OCI-LY7 (cell line): Measurements from ENCODE around the gene CSPG4. TPM values are rescaled to one million over a fixed set of nuclear protein-coding genes. Genes with fewer than 3 reads are reported as not detected.

ENCODE experiments used
- BruUV-seq: library from RNA; stranded (reverse); fragments of 400-500 nt; replicated peaks from 2 replicates; lab custom pipeline; 2021; lab: Mats Ljungman, UMichigan
- CTCF ChIA-PET: fragments of 300-600 bp; sonication (Branson Sonifier 250); formaldehyde crosslinking; loops from one replicate; lab custom pipeline; 2022; ENCODE audit warnings: antibody characterized with exemption; ENCODE audit not compliant: unreplicated experiment; lab: Charles Lee
- POLR2A ChIA-PET: fragments of 300-600 bp; sonication (Branson Sonifier 250); formaldehyde crosslinking; loops from one replicate; lab custom pipeline; 2022; ENCODE audit warnings: antibody characterized with exemption; lab: Charles Lee
- DNase-seq: peaks from one replicate; pipeline ENCODE4 v3.0.0-alpha.2; 2015; ENCODE audit warnings: low spot score
- H2AFZ ChIP-seq: fragments of 200-600 bp; sonication (generic), shearing (Covaris generic); 2 replicates; pipeline ENCODE4 v1.6.1; 2014; ENCODE audit warnings: mild to moderate bottlenecking, antibody characterized with exemption, low read length, moderate library complexity
- H3K27ac ChIP-seq: fragments of 200-600 bp; sonication (generic); 2 replicates; pipeline ENCODE4 v1.5.1; 2014; ENCODE audit warnings: mixed run types, low read depth, mild to moderate bottlenecking, moderate library complexity, low read length, inconsistent platforms; ENCODE audit not compliant: poor library complexity, severe bottlenecking
- H3K36me3 ChIP-seq: fragments of 200-600 bp; sonication (generic); 2 replicates; pipeline ENCODE4 v1.6.1; 2014; ENCODE audit warnings: mild to moderate bottlenecking, antibody characterized with exemption, low read length, moderate library complexity, mixed read lengths; ENCODE audit not compliant: insufficient read depth
- H3K4me1 ChIP-seq: fragments of 200-600 bp; sonication (generic); 2 replicates; pipeline ENCODE4 v1.5.1; 2014; ENCODE audit warnings: mild to moderate bottlenecking, low read length; ENCODE audit not compliant: insufficient read depth, poor library complexity, severe bottlenecking
- H3K4me2 ChIP-seq: fragments of 200-600 bp; sonication (generic); 2 replicates; pipeline ENCODE4 v1.6.1; 2014; ENCODE audit warnings: mild to moderate bottlenecking, low read length
- H3K4me3 ChIP-seq: fragments of 200-600 bp; sonication (generic); 2 replicates; pipeline ENCODE4 v1.5.1; 2014; ENCODE audit warnings: mild to moderate bottlenecking, low read depth, low read length; ENCODE audit not compliant: poor library complexity, severe bottlenecking
- H3K79me2 ChIP-seq: fragments of 200-600 bp; sonication (generic); 2 replicates; pipeline ENCODE4 v1.6.1; 2016; ENCODE audit warnings: low read depth, mild to moderate bottlenecking, low read length, moderate library complexity, mixed read lengths; ENCODE audit not compliant: insufficient read depth
- H3K9me2 ChIP-seq: fragments of 200-600 bp; sonication (generic); 2 replicates; pipeline ENCODE4 v1.6.1; 2016; ENCODE audit warnings: mild to moderate bottlenecking, low read length, mixed read lengths; ENCODE audit not compliant: insufficient read depth
- H3K9me3 ChIP-seq: fragments of 200-600 bp; sonication (generic); 2 replicates; pipeline ENCODE4 v1.6.1; 2014; ENCODE audit warnings: mild to moderate bottlenecking, mixed run types, low read length, mixed read lengths
- H4K20me1 ChIP-seq: fragments of 200-600 bp; sonication (generic); 2 replicates; pipeline ENCODE4 v1.6.1; 2014; ENCODE audit warnings: mild to moderate bottlenecking, antibody characterized with exemption, low read length, moderate library complexity, mixed read lengths; ENCODE audit not compliant: insufficient read depth
- CTCF ChIP-seq: fragments of 200-600 bp; sonication (generic); conservative IDR thresholded peaks from 2 replicates; pipeline ENCODE4 v1.5.1; 2014; ENCODE audit warnings: mild to moderate bottlenecking, antibody characterized with exemption, low read length, moderate library complexity, mixed read lengths
- EZH2phosphoT487 ChIP-seq: fragments of 200-600 bp; sonication (generic); IDR thresholded peaks from 2 replicates; pipeline ENCODE4 v1.6.1; 2018; ENCODE audit warnings: low read depth, borderline replicate concordance, mild to moderate bottlenecking, mixed run types, antibody characterized with exemption, low read length, moderate library complexity, mixed read lengths
- intact Hi-C: fragments of 100-400 bp; cut with micrococcal nuclease; formaldehyde crosslinking; loops from one replicate; pipeline ENCODE4 v1.10.0; 2022; ENCODE audit not compliant: unreplicated experiment
- total RNA-seq, 2 experiments: library from RNA; depleted of rRNA in 1 of 2; stranded (reverse); fragments of >200 nt in 1 of 2; shearing (Covaris generic) in 1 of 2; gene quantifications; 2 replicates each; pipeline ENCODE4 v1.2.3, GENCODE V29; 2014 to 2022

CSPG4 gene
- total RNA-seq, 2 experiments from 2014 or later = not detected

GRCh38 chr15:75656331-75656730 is 56.3 kb downstream of the CSPG4 start:
- ChIA-PET POLR2A (no interaction called here), CTCF (no interaction called here)
- intact Hi-C loops = no loop called here
- H4K20me1 ChIP-seq = no peaks in the 10 kb centered on the region
- no peaks in the 10 kb centered on the region for H3K9me3 ChIP-seq
- no peak overlapping the region for H3K27ac ChIP-seq
- no peak overlapping the region for H3K4me2 ChIP-seq
- no peaks in the 10 kb centered on the region for H3K9me2 ChIP-seq
- no peaks in the 10 kb centered on the region for H3K79me2 ChIP-seq
- DNase-seq = no peak
- no peaks in the 10 kb centered on the region for H3K4me1 ChIP-seq
- H3K36me3 ChIP-seq = no peaks in the 10 kb centered on the region
- H3K4me3 ChIP-seq = no peak overlapping the region
- no TSS peak for BruUV-seq
- TF ChIP-seq CTCF (no peak), EZH2phosphoT487 (no peak)
- no peak overlapping the region for H2AFZ ChIP-seq

- no TSS peak for BruUV-seq
- H3K9me2 ChIP-seq = no peaks in the 10 kb centered on the region
- no peak for TF ChIP-seq CTCF
- TF ChIP-seq EZH2phosphoT487 = no peak
- POLR2A ChIA-PET = no interaction called here
- intact Hi-C loops = no loop called here
- H3K9me3 ChIP-seq = no peaks in the 10 kb centered on the region
- H3K27ac ChIP-seq = no peak overlapping the region
- no peak overlapping the region for H3K4me2 ChIP-seq
- no peaks in the 10 kb centered on the region for H3K36me3 ChIP-seq
- no peaks in the 10 kb centered on the region for H3K4me1 ChIP-seq
- H4K20me1 ChIP-seq = no peaks in the 10 kb centered on the region
- H3K79me2 ChIP-seq = no peaks in the 10 kb centered on the region
- no peak overlapping the region for H2AFZ ChIP-seq
- CTCF ChIA-PET = no interaction called here
- DNase-seq = no peak
- no peak overlapping the region for H3K4me3 ChIP-seq
Observed at GRCh38 chr15:75655931-75656330, 56.7 kb downstream of the CSPG4 start.

GRCh38 chr15:75654201-75654907 is 58.3 kb downstream of the CSPG4 start:
- POLR2A ChIA-PET = interaction anchor here (0.5 kb wide), 1 partner anchor 62 kb away, joined by 4 read pairs; no protein-coding TSS in a partner anchor
- Histone ChIP-seq H3K27ac (no peak overlapping the region), H3K9me2 (no peaks in the 10 kb centered on the region), H3K4me2 (no peak overlapping the region), H2AFZ (no peak overlapping the region), H3K4me3 (no peak overlapping the region), H3K79me2 (no peaks in the 10 kb centered on the region), H3K9me3 (no peaks in the 10 kb centered on the region), H4K20me1 (no peaks in the 10 kb centered on the region), H3K4me1 (no peaks in the 10 kb centered on the region), H3K36me3 (no peaks in the 10 kb centered on the region)
- CTCF ChIA-PET = no interaction called here
- intact Hi-C loops = no loop called here
- BruUV-seq = no TSS peak
- no peak for DNase-seq
- no peak for TF ChIP-seq EZH2phosphoT487
- no peak for TF ChIP-seq CTCF
